Stimulated activated effector memory CD8-positive, alpha-beta T cell treated with anti-CD3 and anti-CD28 coated beads, Interleukin-12 subunit alpha, Interleukin-12 subunit beta, amount 100 ng/mL, for 72 hours (primary cell): ENCODE measurements around the gene OR9A2.

ENCODE experiments used
- ATAC-seq: fragments of 150-1000 bp; cut with Tn5 transposase; 2 replicates; pipeline ENCODE4 v1.10.0; 2021
- DNase-seq, 2 donors: peaks; one replicate each; pipeline ENCODE4 v3.0.0; 2021 to 2022; ENCODE audit warnings: low spot score in 2 of 2
- H3K27ac Mint-ChIP-seq: one replicate; pipeline ENCODE4 v1.8.0; 2022; ENCODE audit warnings: mild to moderate bottlenecking, mixed read lengths
- H3K36me3 Mint-ChIP-seq: one replicate; pipeline ENCODE4 v1.8.0; 2022; ENCODE audit warnings: mild to moderate bottlenecking, mixed read lengths
- H3K4me1 Mint-ChIP-seq: one replicate; pipeline ENCODE4 v1.8.0; 2022; ENCODE audit warnings: mixed read lengths
- H3K4me3 Mint-ChIP-seq: one replicate; pipeline ENCODE4 v1.8.0; 2022; ENCODE audit warnings: mild to moderate bottlenecking, mixed read lengths
- H3K9me3 Mint-ChIP-seq: one replicate; pipeline ENCODE4 v1.8.0; 2022; ENCODE audit warnings: mixed read lengths

Gene OR9A2

GRCh38 chr7:143042159-143042789 lies 15.3 kb upstream of the OR9A2 start:
- DNase-seq (no peak), ATAC-seq (no peak)
- H3K27ac Mint-ChIP-seq: no peak overlapping the region
- H3K4me1 Mint-ChIP-seq: no peaks in the 10 kb centered on the region
- no peak overlapping the region for H3K4me3 Mint-ChIP-seq
- no peaks in the 10 kb centered on the region for H3K9me3 Mint-ChIP-seq
- no peaks in the 10 kb centered on the region for H3K36me3 Mint-ChIP-seq

GRCh38 chr7:143041346-143041745 lies 14.4 kb upstream of the OR9A2 start:
- no peak for DNase-seq
- H3K9me3 Mint-ChIP-seq: no peaks in the 10 kb centered on the region
- no peaks in the 10 kb centered on the region for H3K4me1 Mint-ChIP-seq
- H3K4me3 Mint-ChIP-seq: no peak overlapping the region
- H3K36me3 Mint-ChIP-seq: no peaks in the 10 kb centered on the region
- ATAC-seq: no peak
- H3K27ac Mint-ChIP-seq: no peak overlapping the region

GRCh38 chr7:143040209-143040715 lies 13.3 kb upstream of the OR9A2 start:
- Mint-ChIP-seq H3K4me3 (no peak overlapping the region), H3K9me3 (no peaks in the 10 kb centered on the region), H3K36me3 (no peaks in the 10 kb centered on the region), H3K4me1 (no peaks in the 10 kb centered on the region), H3K27ac (no peak overlapping the region)
- ATAC-seq: no peak
- DNase-seq: no peak

GRCh38 chr7:143038635-143039034 lies 11.7 kb upstream of the OR9A2 start:
- no peak for DNase-seq
- no peaks in the 10 kb centered on the region for H3K4me1 Mint-ChIP-seq
- H3K36me3 Mint-ChIP-seq: no peaks in the 10 kb centered on the region
- H3K9me3 Mint-ChIP-seq: peaks cover 5% of the 10 kb centered on the region
- no peak overlapping the region for H3K4me3 Mint-ChIP-seq
- H3K27ac Mint-ChIP-seq: no peak overlapping the region
- ATAC-seq: no peak

- Mint-ChIP-seq H3K9me3 (no peaks in the 10 kb centered on the region), H3K27ac (no peak overlapping the region), H3K4me3 (no peak overlapping the region), H3K4me1 (no peaks in the 10 kb centered on the region), H3K36me3 (no peaks in the 10 kb centered on the region)
- no peak for ATAC-seq
- DNase-seq: no peak
These were observed 751 bp upstream of the OR9A2 start for GRCh38 chr7:143027683-143028082.

GRCh38 chr7:143025371-143025770 lies 1.6 kb downstream of the OR9A2 start:
- Mint-ChIP-seq H3K4me1 (no peaks in the 10 kb centered on the region), H3K9me3 (no peaks in the 10 kb centered on the region), H3K36me3 (no peaks in the 10 kb centered on the region), H3K4me3 (no peak overlapping the region), H3K27ac (no peak overlapping the region)
- DNase-seq (no peak), ATAC-seq (no peak)

GRCh38 chr7:143023047-143023446 lies 3.9 kb downstream of the OR9A2 start:
- H3K4me1 Mint-ChIP-seq: no peaks in the 10 kb centered on the region
- no peaks in the 10 kb centered on the region for H3K36me3 Mint-ChIP-seq
- H3K4me3 Mint-ChIP-seq: no peak overlapping the region
- DNase-seq: no peak
- ATAC-seq: no peak
- no peaks in the 10 kb centered on the region for H3K9me3 Mint-ChIP-seq
- no peak overlapping the region for H3K27ac Mint-ChIP-seq

GRCh38 chr7:143018931-143019330 lies 8.0 kb downstream of the OR9A2 start:
- Mint-ChIP-seq H3K27ac (no peak overlapping the region), H3K4me3 (no peak overlapping the region)

GRCh38 chr7:143016996-143017395 lies 9.9 kb downstream of the OR9A2 start:
- H3K27ac Mint-ChIP-seq: no peak overlapping the region
- H3K4me1 Mint-ChIP-seq: no peaks in the 10 kb centered on the region
- no peak for DNase-seq
- ATAC-seq: no peak
- no peak overlapping the region for H3K4me3 Mint-ChIP-seq
- H3K9me3 Mint-ChIP-seq: no peaks in the 10 kb centered on the region
- no peaks in the 10 kb centered on the region for H3K36me3 Mint-ChIP-seq

More at GRCh38 chr7:143018931-143019330, 8.0 kb downstream of the OR9A2 start:
- ATAC-seq (no peak), DNase-seq (no peak)
- Mint-ChIP-seq H3K36me3 (no peaks in the 10 kb centered on the region), H3K4me1 (no peaks in the 10 kb centered on the region), H3K9me3 (no peaks in the 10 kb centered on the region)

GRCh38 chr7:143015926-143016490 lies 10.9 kb downstream of the OR9A2 start:
- H3K4me3 Mint-ChIP-seq: no peak overlapping the region
- H3K36me3 Mint-ChIP-seq: no peaks in the 10 kb centered on the region
- DNase-seq (no peak), ATAC-seq (no peak)
- H3K9me3 Mint-ChIP-seq: no peaks in the 10 kb centered on the region
- no peak overlapping the region for H3K27ac Mint-ChIP-seq
- no peaks in the 10 kb centered on the region for H3K4me1 Mint-ChIP-seq

- Mint-ChIP-seq H3K27ac (no peak overlapping the region), H3K36me3 (no peaks in the 10 kb centered on the region), H3K4me3 (no peak overlapping the region), H3K9me3 (no peaks in the 10 kb centered on the region), H3K4me1 (no peaks in the 10 kb centered on the region)
- DNase-seq (no peak), ATAC-seq (no peak)
These were observed 11.8 kb downstream of the OR9A2 start for GRCh38 chr7:143015084-143015483.

- DNase-seq (no peak), ATAC-seq (no peak)
- Mint-ChIP-seq H3K9me3 (no peaks in the 10 kb centered on the region), H3K4me3 (no peak overlapping the region), H3K4me1 (no peaks in the 10 kb centered on the region), H3K27ac (no peak overlapping the region), H3K36me3 (no peaks in the 10 kb centered on the region)
These were observed 13.0 kb downstream of the OR9A2 start for GRCh38 chr7:143013893-143014292.

- Mint-ChIP-seq H3K9me3 (no peaks in the 10 kb centered on the region), H3K4me1 (no peaks in the 10 kb centered on the region), H3K27ac (no peak overlapping the region), H3K36me3 (no peaks in the 10 kb centered on the region), H3K4me3 (no peak overlapping the region)
- ATAC-seq (no peak), DNase-seq (no peak)
These were observed 13.5 kb downstream of the OR9A2 start for GRCh38 chr7:143013473-143013872.

- H3K4me3 Mint-ChIP-seq: no peak overlapping the region
- ATAC-seq (no peak), DNase-seq (no peak)
- H3K4me1 Mint-ChIP-seq: peaks cover 6% of the 10 kb centered on the region
- no peak overlapping the region for H3K27ac Mint-ChIP-seq
- H3K9me3 Mint-ChIP-seq: no peaks in the 10 kb centered on the region
- no peaks in the 10 kb centered on the region for H3K36me3 Mint-ChIP-seq
These were observed 14.5 kb downstream of the OR9A2 start for GRCh38 chr7:143012409-143012808.

GRCh38 chr7:143012001-143012400 lies 14.9 kb downstream of the OR9A2 start:
- Mint-ChIP-seq H3K4me1 (peaks cover 6% of the 10 kb centered on the region), H3K9me3 (no peaks in the 10 kb centered on the region), H3K27ac (no peak overlapping the region), H3K36me3 (no peaks in the 10 kb centered on the region), H3K4me3 (no peak overlapping the region)
- ATAC-seq (no peak), DNase-seq (no peak)

- H3K4me3 Mint-ChIP-seq: no peak overlapping the region
These were observed 18.7 kb downstream of the OR9A2 start for GRCh38 chr7:143008007-143008901.

More at GRCh38 chr7:143008007-143008901, 18.7 kb downstream of the OR9A2 start:
- peak; percentile 79 to 92 for DNase-seq
- peak; percentile 90 for ATAC-seq
- no peaks in the 10 kb centered on the region for H3K9me3 Mint-ChIP-seq
- H3K4me1 Mint-ChIP-seq: peaks cover 10% of the 10 kb centered on the region
- no peaks in the 10 kb centered on the region for H3K36me3 Mint-ChIP-seq
- no peak overlapping the region for H3K27ac Mint-ChIP-seq
